ENCODE results near the gene SERGEF. TPM values are rescaled to one million over a fixed set of nuclear protein-coding genes. Genes with fewer than 3 reads are reported as not detected.
A peak's percentile ranks its signal among the peaks of the same experiment; 100 is the strongest.

SERGEF gene
- total RNA-seq, 1 donor from 2014 or later: 32.4 TPM

- Mint-ChIP-seq H3K27me3 (no peaks in the 10 kb centered on the region), H3K36me3 (ENCODE audit: insufficient read depth) (peaks cover 4% of the 10 kb centered on the region), H3K4me3 (ENCODE audit: low read depth) (no peak overlapping the region), H3K4me1 (ENCODE audit: low read depth) (no peaks in the 10 kb centered on the region), H3K9me3 (ENCODE audit: low read depth) (no peaks in the 10 kb centered on the region), H3K27ac (no peak overlapping the region)
- TF ChIP-seq CTCF (IDR thresholded peaks at IDR 0.05; ENCODE audit: unreplicated experiment): no peak
- DNase-seq (ENCODE audit: low spot score, unreplicated experiment): no peak
Measured at GRCh38 chr11:17992916-17993315, 19.9 kb downstream of the SERGEF start.

GRCh38 chr11:17991783-17992433 is 20.9 kb downstream of the SERGEF start:
- Mint-ChIP-seq H3K4me1 (ENCODE audit: low read depth) (no peaks in the 10 kb centered on the region), H3K27me3 (no peaks in the 10 kb centered on the region), H3K36me3 (ENCODE audit: insufficient read depth) (peaks cover 7% of the 10 kb centered on the region), H3K27ac (no peak overlapping the region), H3K9me3 (ENCODE audit: low read depth) (no peaks in the 10 kb centered on the region), H3K4me3 (ENCODE audit: low read depth) (no peak overlapping the region)
- DNase-seq (ENCODE audit: low spot score, unreplicated experiment): no peak
- TF ChIP-seq CTCF (IDR thresholded peaks at IDR 0.05; ENCODE audit: unreplicated experiment): peak; percentile 84

- Mint-ChIP-seq H3K27ac (no peak overlapping the region), H3K36me3 (ENCODE audit: insufficient read depth) (peaks cover 9% of the 10 kb centered on the region), H3K27me3 (no peaks in the 10 kb centered on the region), H3K4me1 (ENCODE audit: low read depth) (peaks cover 3% of the 10 kb centered on the region), H3K9me3 (ENCODE audit: low read depth) (no peaks in the 10 kb centered on the region), H3K4me3 (ENCODE audit: low read depth) (no peak overlapping the region)
- TF ChIP-seq CTCF (IDR thresholded peaks at IDR 0.05; ENCODE audit: unreplicated experiment): no peak
- no peak for DNase-seq (ENCODE audit: low spot score, unreplicated experiment)
Measured at GRCh38 chr11:17989306-17989705, 23.5 kb downstream of the SERGEF start.

- TF ChIP-seq CTCF (IDR thresholded peaks at IDR 0.05; ENCODE audit: unreplicated experiment): no peak
- no peak overlapping the region for H3K4me3 Mint-ChIP-seq (ENCODE audit: low read depth)
- peaks cover 3% of the 10 kb centered on the region for H3K4me1 Mint-ChIP-seq (ENCODE audit: low read depth)
- DNase-seq (ENCODE audit: low spot score, unreplicated experiment): no peak
- H3K27ac Mint-ChIP-seq: no peak overlapping the region
- H3K9me3 Mint-ChIP-seq (ENCODE audit: low read depth): no peaks in the 10 kb centered on the region
- no peaks in the 10 kb centered on the region for H3K27me3 Mint-ChIP-seq
- H3K36me3 Mint-ChIP-seq (ENCODE audit: insufficient read depth): peaks cover 18% of the 10 kb centered on the region
Measured at GRCh38 chr11:17988465-17988864, 24.4 kb downstream of the SERGEF start.

- H3K4me3 Mint-ChIP-seq (ENCODE audit: low read depth): no peak overlapping the region
- H3K27ac Mint-ChIP-seq: no peak overlapping the region
- peaks cover 20% of the 10 kb centered on the region for H3K36me3 Mint-ChIP-seq (ENCODE audit: insufficient read depth)
- no peak for TF ChIP-seq CTCF (IDR thresholded peaks at IDR 0.05; ENCODE audit: unreplicated experiment)
- no peak for DNase-seq (ENCODE audit: low spot score, unreplicated experiment)
- H3K9me3 Mint-ChIP-seq (ENCODE audit: low read depth): no peaks in the 10 kb centered on the region
- H3K27me3 Mint-ChIP-seq: no peaks in the 10 kb centered on the region
- H3K4me1 Mint-ChIP-seq (ENCODE audit: low read depth): peaks cover 3% of the 10 kb centered on the region
Measured at GRCh38 chr11:17987826-17988225, 25.0 kb downstream of the SERGEF start.
